ENCODE data around the gene C4orf50.

DNA sequence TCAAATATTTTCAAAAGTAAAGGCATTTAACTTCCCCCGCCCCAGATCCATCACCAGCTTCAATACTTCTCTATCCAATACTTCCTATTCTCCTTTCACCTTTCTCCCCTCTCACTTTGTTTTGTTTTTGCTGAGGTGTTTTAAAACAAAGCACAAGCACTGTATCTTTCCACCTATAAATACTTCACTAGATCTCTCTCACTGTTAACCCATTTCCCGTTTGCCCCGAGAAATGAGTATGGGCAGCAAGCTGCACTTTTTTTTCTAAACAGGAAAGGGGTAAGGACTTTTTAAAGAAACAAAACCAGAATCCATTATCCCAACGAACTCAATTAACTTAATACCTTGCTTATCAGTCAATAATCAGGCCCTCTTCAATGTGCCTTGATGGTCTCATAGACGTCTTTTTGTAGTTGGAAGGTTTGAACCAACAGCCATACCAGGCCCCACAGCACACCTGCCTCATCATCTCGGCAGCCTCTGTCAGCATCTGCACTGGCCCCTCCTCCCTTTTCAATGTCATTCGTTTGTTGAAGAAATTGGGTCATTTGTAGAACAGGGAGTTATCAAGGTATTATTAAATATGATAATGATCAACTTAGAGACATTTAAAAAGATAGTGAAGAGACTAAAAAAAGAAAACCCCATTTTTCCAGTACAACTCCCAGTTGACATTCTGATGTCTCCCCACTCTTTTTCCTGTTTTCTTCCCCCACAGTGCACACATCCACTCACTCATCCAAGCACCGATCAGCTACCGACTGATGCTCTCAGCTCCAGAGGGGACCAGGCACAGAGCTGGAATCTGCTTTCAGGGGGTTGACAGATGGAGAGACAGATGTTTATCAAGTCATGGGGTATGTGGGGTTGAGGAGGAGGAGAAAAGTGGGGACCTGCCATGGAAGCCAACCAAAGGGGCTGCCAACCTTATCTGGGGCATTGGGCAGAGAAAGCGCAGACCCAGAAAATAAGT is 151.1 kb downstream of the C4orf50 start:
- TF ChIP-seq, protein P1, sequence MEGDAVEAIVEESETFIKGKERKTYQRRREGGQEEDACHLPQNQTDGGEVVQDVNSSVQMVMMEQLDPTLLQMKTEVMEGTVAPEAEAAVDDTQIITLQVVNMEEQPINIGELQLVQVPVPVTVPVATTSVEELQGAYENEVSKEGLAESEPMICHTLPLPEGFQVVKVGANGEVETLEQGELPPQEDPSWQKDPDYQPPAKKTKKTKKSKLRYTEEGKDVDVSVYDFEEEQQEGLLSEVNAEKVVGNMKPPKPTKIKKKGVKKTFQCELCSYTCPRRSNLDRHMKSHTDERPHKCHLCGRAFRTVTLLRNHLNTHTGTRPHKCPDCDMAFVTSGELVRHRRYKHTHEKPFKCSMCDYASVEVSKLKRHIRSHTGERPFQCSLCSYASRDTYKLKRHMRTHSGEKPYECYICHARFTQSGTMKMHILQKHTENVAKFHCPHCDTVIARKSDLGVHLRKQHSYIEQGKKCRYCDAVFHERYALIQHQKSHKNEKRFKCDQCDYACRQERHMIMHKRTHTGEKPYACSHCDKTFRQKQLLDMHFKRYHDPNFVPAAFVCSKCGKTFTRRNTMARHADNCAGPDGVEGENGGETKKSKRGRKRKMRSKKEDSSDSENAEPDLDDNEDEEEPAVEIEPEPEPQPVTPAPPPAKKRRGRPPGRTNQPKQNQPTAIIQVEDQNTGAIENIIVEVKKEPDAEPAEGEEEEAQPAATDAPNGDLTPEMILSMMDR (IDR thresholded peaks at IDR 0.05; ENCODE audit: poor library complexity, severe bottlenecking): no peak
- TF ChIP-seq SMC3 (conservative IDR thresholded peaks at IDR 0.05; ENCODE audit: poor library complexity): no peak
- TF ChIP-seq POLR2AphosphoS5 (IDR thresholded peaks at IDR 0.05): no peak
- no peak for TF ChIP-seq EZH2 (IDR thresholded peaks at IDR 0.05; ENCODE audit: borderline replicate concordance, insufficient read depth, low read length, poor library complexity, severe bottlenecking)
- TF ChIP-seq RAD21 (conservative IDR thresholded peaks at IDR 0.05): no peak
- TF ChIP-seq TAF1 (IDR thresholded peaks at IDR 0.05; ENCODE audit: low read depth): no peak
- no peak for TF ChIP-seq MXI1 (conservative IDR thresholded peaks at IDR 0.05; ENCODE audit: poor library complexity, severe bottlenecking)
